PC-3 (cell line): Measurements from ENCODE around the gene ZNF540. TPM values are rescaled to one million over a fixed set of nuclear protein-coding genes. Genes with fewer than 3 reads are reported as not detected.
"Not testable (repeated sequence)": the region's sequence is repeated elsewhere in the genome, so short reads cannot be mapped to it uniquely, and the experiment has no call there.

ENCODE experiments used
- ATAC-seq: fragments of 200-7000 bp; cut with Tn5 transposase; 2 replicates; pipeline ENCODE4 v1.9.1; 2020; ENCODE audit warnings: mild to moderate bottlenecking, moderate library complexity
- BruUV-seq: library from RNA; stranded (reverse); fragments of 400-500 nt; replicated peaks from 2 replicates; lab custom pipeline; 2021; lab: Mats Ljungman, UMichigan
- CTCF ChIA-PET: fragments of 300-600 bp; sonication (Branson Sonifier 250); formaldehyde crosslinking; loops from one replicate; lab custom pipeline; 2022; ENCODE audit warnings: antibody characterized with exemption; lab: Charles Lee
- POLR2A ChIA-PET: fragments of 300-600 bp; sonication (Branson Sonifier 250); formaldehyde crosslinking; loops from one replicate; lab custom pipeline; 2022; ENCODE audit warnings: antibody characterized with exemption; ENCODE audit not compliant: unreplicated experiment; lab: Charles Lee
- DNase-seq: peaks from one replicate; pipeline ENCODE4 v3.0.0-alpha.2; 2015
- H2AFZ ChIP-seq: fragments of 300-600 bp; sonication (generic); 2 replicates; pipeline ENCODE4 v1.6.0; 2016; ENCODE audit warnings: antibody characterized with exemption, low read length
- H3F3A ChIP-seq: fragments of 300-600 bp; sonication (generic); one replicate; pipeline ENCODE4 v1.6.0; 2017; ENCODE audit warnings: antibody characterized with exemption, low read length, control low read depth, mild to moderate bottlenecking; ENCODE audit not compliant: unreplicated experiment
- H3K27ac ChIP-seq: fragments of 300-600 bp; sonication (generic); 2 replicates; pipeline ENCODE4 v1.5.1; 2016; ENCODE audit warnings: mild to moderate bottlenecking, low read length
- H3K27me3 ChIP-seq: fragments of 300-600 bp; sonication (generic); 2 replicates; pipeline ENCODE4 v1.6.1; 2016; ENCODE audit warnings: low read length, mixed read lengths
- H3K36me3 ChIP-seq: fragments of 300-600 bp; sonication (generic); 2 replicates; pipeline ENCODE4 v1.6.1; 2016; ENCODE audit warnings: low read depth, mixed run types, low read length, mixed read lengths
- H3K4me1 ChIP-seq: fragments of 300-600 bp; sonication (generic); 2 replicates; pipeline ENCODE4 v1.5.1; 2016; ENCODE audit warnings: low read length; ENCODE audit not compliant: insufficient read depth
- H3K4me2 ChIP-seq: fragments of 300-600 bp; sonication (generic); 2 replicates; pipeline ENCODE4 v1.6.0; 2016; ENCODE audit warnings: low read length
- H3K4me3 ChIP-seq: fragments of 300-600 bp; sonication (generic); 2 replicates; pipeline ENCODE4 v1.5.1; 2016; ENCODE audit warnings: mild to moderate bottlenecking, low read length, mixed read lengths
- H3K79me2 ChIP-seq: fragments of 300-600 bp; sonication (generic); 2 replicates; pipeline ENCODE4 v1.6.1; 2017; ENCODE audit warnings: low read length, mixed read lengths
- H3K9ac ChIP-seq: fragments of 300-600 bp; sonication (generic); 2 replicates; pipeline ENCODE4 v1.6.0; 2016; ENCODE audit warnings: mild to moderate bottlenecking, low read length
- H3K9me2 ChIP-seq: fragments of 300-600 bp; sonication (generic); replicated peaks from 2 replicates; pipeline ENCODE4 v1.6.1; 2016; ENCODE audit warnings: mixed run types, low read length, mixed read lengths
- H3K9me3 ChIP-seq: fragments of 300-600 bp; sonication (generic); 2 replicates; pipeline ENCODE4 v1.6.1; 2016; ENCODE audit warnings: low read length, mixed read lengths
- H4K20me1 ChIP-seq: fragments of 300-600 bp; sonication (generic); 2 replicates; pipeline ENCODE4 v1.6.1; 2016; ENCODE audit warnings: low read length, mixed read lengths
- CTCF ChIP-seq: fragments of 300-600 bp; sonication (generic); conservative IDR thresholded peaks from 2 replicates; pipeline ENCODE4 v1.5.1; 2017; ENCODE audit warnings: antibody characterized with exemption, low read depth, mild to moderate bottlenecking, low read length
- EZH2 ChIP-seq: fragments of 300-600 bp; sonication (generic); IDR thresholded peaks from one replicate; pipeline ENCODE4 v1.6.1; 2017; ENCODE audit warnings: antibody characterized with exemption, mild to moderate bottlenecking, low read length; ENCODE audit not compliant: unreplicated experiment
- EZH2phosphoT487 ChIP-seq: fragments of 300-600 bp; sonication (generic); IDR thresholded peaks from 2 replicates; pipeline ENCODE4 v1.6.1; 2018; ENCODE audit warnings: mild to moderate bottlenecking, antibody characterized with exemption, low read length, borderline replicate concordance
- intact Hi-C: fragments of 100-400 bp; cut with micrococcal nuclease; formaldehyde crosslinking; loops from 2 replicates; pipeline ENCODE4 v1.9.0; 2023
- total RNA-seq: library from RNA; depleted of rRNA; stranded (reverse); fragments of >200 nt; gene quantifications from 2 replicates; pipeline ENCODE4 v1.2.3, GENCODE V29; 2014; rRNA removed

ZNF540 gene
- total RNA-seq, 1 experiment from 2014 or later = 0.22 TPM

GRCh38 chr19:37655689-37656371 is 61.2 kb downstream of the ZNF540 start:
- BruUV-seq = TSS peak; percentile 49
- Histone ChIP-seq H3K27ac (no peak overlapping the region; the same call in 1 of the 2 replicates), H3K9ac (peak overlapping the region; percentile 79), H3K36me3 (peaks cover 11% of the 10 kb centered on the region), H3K9me3 (peaks cover 12% of the 10 kb centered on the region; the same call in 1 of the 2 replicates), H2AFZ (peak overlapping the region; percentile 91), H3K27me3 (no peaks in the 10 kb centered on the region), H3K9me2 (no peaks in the 10 kb centered on the region), H3K79me2 (peaks cover 29% of the 10 kb centered on the region), H3K4me2 (peak overlapping the region; percentile 67), H3F3A (no peaks in the 10 kb centered on the region), H3K4me1 (peaks cover 8% of the 10 kb centered on the region; the same call in 1 of the 2 replicates), H3K4me3 (peak overlapping the region; percentile 83), H4K20me1 (no peaks in the 10 kb centered on the region)
- TF ChIP-seq EZH2 = no peak
- TF ChIP-seq EZH2phosphoT487 = no peak
- no peak for TF ChIP-seq CTCF
- intact Hi-C loops = no loop called here
- ATAC-seq = peak; percentile 64
- ChIA-PET CTCF (no interaction called here), POLR2A (no interaction called here)
- peak; percentile 61 for DNase-seq

GRCh38 chr19:37657157-37657556 is 62.5 kb downstream of the ZNF540 start:
- H4K20me1 ChIP-seq, BruUV-seq, H3K27ac ChIP-seq, H3K4me2 ChIP-seq, intact Hi-C loops, ATAC-seq, H3K9me3 ChIP-seq, CTCF ChIA-PET, H3K4me3 ChIP-seq, DNase-seq, H2AFZ ChIP-seq, H3K4me1 ChIP-seq, H3K36me3 ChIP-seq, POLR2A ChIA-PET, H3F3A ChIP-seq, H3K9me2 ChIP-seq, H3K9ac ChIP-seq, H3K27me3 ChIP-seq: not testable (repeated sequence)
- peaks cover 26% of the 10 kb centered on the region for H3K79me2 ChIP-seq

Other genes with a start within 250 kb of the ZNF540 start
- 1.6 and 4.1 TPM in 2 replicates for gene ZNF527, start 223.8 kb upstream of the ZNF540 start, total RNA-seq
- gene ZNF569, start 127.4 kb upstream of the ZNF540 start, total RNA-seq = 1.5 and 2.0 TPM in 2 replicates
- 0.07 and 0.63 TPM in 2 replicates for gene ZNF570, start 125.5 kb upstream of the ZNF540 start, total RNA-seq
- not detected in 2 replicates for gene ZNF793, start 87.9 kb upstream of the ZNF540 start, total RNA-seq
- gene ZNF571, start 84 bp upstream of the ZNF540 start, total RNA-seq = 0.58 and 1.4 TPM in 2 replicates
- 5.0 and 5.3 TPM in 2 replicates for gene ZFP30, start 60.6 kb downstream of the ZNF540 start, total RNA-seq
- 1.9 and 2.4 TPM in 2 replicates for gene ZNF607, start 124.9 kb downstream of the ZNF540 start, total RNA-seq
- 0.46 and 2.0 TPM in 2 replicates for gene ZNF573, start 184.7 kb downstream of the ZNF540 start, total RNA-seq